ENCODE data around the gene ADAM19.
"Not testable (repeated sequence)": the region's sequence is repeated elsewhere in the genome, so short reads cannot be mapped to it uniquely, and the experiment has no call there.

The ADAM19 gene

GRCh38 chr5:157434096-157434495 is 141.5 kb downstream of the ADAM19 start:
- peaks cover 10% of the 10 kb centered on the region for H3K27me3 Mint-ChIP-seq

GRCh38 chr5:157431544-157432200 is 143.9 kb downstream of the ADAM19 start:
- DNase-seq (peak; percentile 14), ATAC-seq (peak; percentile 71)
- no peak overlapping the region for H3K27ac Mint-ChIP-seq
- H3K36me3 Mint-ChIP-seq (ENCODE audit: low read depth), result no peaks in the 10 kb centered on the region
- H3K4me3 Mint-ChIP-seq, result no peak overlapping the region
- peaks cover 12% of the 10 kb centered on the region for H3K27me3 Mint-ChIP-seq
- peaks cover 2% of the 10 kb centered on the region for H3K4me1 Mint-ChIP-seq
- H3K9me3 Mint-ChIP-seq, result no peaks in the 10 kb centered on the region

More at GRCh38 chr5:157434096-157434495, 141.5 kb downstream of the ADAM19 start:
- Mint-ChIP-seq H3K9me3 (no peaks in the 10 kb centered on the region), H3K36me3 (ENCODE audit: low read depth) (no peaks in the 10 kb centered on the region), H3K4me3 (no peak overlapping the region), H3K27ac (no peak overlapping the region), H3K4me1 (peaks cover 2% of the 10 kb centered on the region)
- no peak for DNase-seq
- ATAC-seq, result no peak

GRCh38 chr5:157429920-157430319 is 145.7 kb downstream of the ADAM19 start:
- H3K4me1 Mint-ChIP-seq; H3K9me3 Mint-ChIP-seq; H3K27me3 Mint-ChIP-seq; H3K4me3 Mint-ChIP-seq; H3K36me3 Mint-ChIP-seq (ENCODE audit: low read depth); ATAC-seq; H3K27ac Mint-ChIP-seq; DNase-seq: not testable (repeated sequence)
